Mononuclear cell (primary cell): ENCODE data around the gene CYP26B1. TPM values are rescaled to one million over a fixed set of nuclear protein-coding genes. Genes with fewer than 3 reads are reported as not detected.
"Not testable (repeated sequence)": the region's sequence is repeated elsewhere in the genome, so short reads cannot be mapped to it uniquely, and the experiment has no call there.

Experiments used
- H3K27me3 ChIP-seq: 2 replicates; pipeline ENCODE4 v1.6.0; 2011; ENCODE audit warnings: low read length, control low read depth; ENCODE audit not compliant: insufficient read depth
- H3K4me1 ChIP-seq: 2 replicates; pipeline ENCODE4 v1.5.1; 2011; ENCODE audit warnings: mild to moderate bottlenecking, low read length, control low read depth; ENCODE audit not compliant: insufficient read depth
- H3K4me3 ChIP-seq: 2 replicates; pipeline ENCODE4 v1.5.1; 2011; ENCODE audit warnings: mild to moderate bottlenecking, low read length, moderate library complexity
- H3K9me3 ChIP-seq: 2 replicates; pipeline ENCODE4 v1.5.1; 2011; ENCODE audit warnings: low read depth, mild to moderate bottlenecking, control low read depth, low read length
- total RNA-seq: library from RNA; depleted of rRNA; stranded (reverse); fragments of >200 nt; gene quantifications from one replicate; pipeline ENCODE4 v1.2.3, GENCODE V29; 2012

Gene CYP26B1
- total RNA-seq, 1 donor, result under 0.01 TPM

GRCh38 chr2:72097276-72097675, 50.4 kb downstream of the CYP26B1 start:
- H3K9me3 ChIP-seq, result no peaks in the 10 kb centered on the region
- no peak overlapping the region for H3K4me3 ChIP-seq
- no peaks in the 10 kb centered on the region for H3K4me1 ChIP-seq
- peaks cover 3% of the 10 kb centered on the region for H3K27me3 ChIP-seq

GRCh38 chr2:72096181-72096580, 51.5 kb downstream of the CYP26B1 start:
- Histone ChIP-seq H3K4me1 (no peaks in the 10 kb centered on the region), H3K9me3 (no peaks in the 10 kb centered on the region), H3K4me3 (no peak overlapping the region), H3K27me3 (no peaks in the 10 kb centered on the region)

DNA sequence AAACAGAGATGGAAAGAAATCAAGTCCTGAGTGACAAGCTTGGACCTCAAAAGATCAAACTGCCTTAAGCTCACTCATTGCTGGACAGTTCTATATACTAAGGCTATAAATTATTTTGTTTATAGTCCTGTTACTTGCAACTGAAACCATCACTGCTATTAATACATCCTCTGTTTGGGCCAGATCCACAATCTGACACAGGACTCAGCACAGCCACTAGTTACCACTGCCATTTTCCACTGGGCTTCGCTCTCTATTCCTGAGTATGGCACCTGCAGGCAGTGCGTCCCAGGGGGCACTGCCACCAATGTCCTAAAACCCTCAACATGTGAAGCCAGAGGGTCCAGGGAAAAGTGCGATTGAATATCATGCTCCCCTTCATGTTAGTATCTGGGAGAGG, 52.3 kb downstream of the CYP26B1 start:
- H3K27me3 ChIP-seq, result no peaks in the 10 kb centered on the region
- H3K4me3 ChIP-seq, result no peak overlapping the region
- H3K4me1 ChIP-seq, result no peaks in the 10 kb centered on the region
- no peaks in the 10 kb centered on the region for H3K9me3 ChIP-seq

DNA sequence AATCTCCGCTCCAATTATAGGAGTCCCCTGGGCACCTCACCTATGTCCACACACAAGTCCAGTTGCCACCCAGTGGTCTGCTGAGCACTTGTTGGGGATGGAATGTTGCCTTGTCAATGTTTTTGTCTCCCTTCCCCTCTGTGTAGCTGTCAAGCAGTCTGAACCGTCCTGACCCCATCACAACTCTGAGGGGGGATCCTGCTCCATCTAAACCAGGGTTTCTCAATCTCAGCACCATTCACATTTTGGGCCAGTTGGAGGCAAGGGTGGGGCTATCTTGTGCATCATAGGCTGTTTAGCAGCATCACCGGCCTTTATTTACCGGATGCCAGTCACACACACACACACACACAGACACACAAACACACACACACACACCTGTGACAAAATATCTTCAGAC, 53.0 kb downstream of the CYP26B1 start:
- Histone ChIP-seq H3K4me3 (no peak overlapping the region), H3K9me3 (no peaks in the 10 kb centered on the region), H3K4me1 (no peaks in the 10 kb centered on the region), H3K27me3 (no peaks in the 10 kb centered on the region)

GRCh38 chr2:72092111-72092510, 55.6 kb downstream of the CYP26B1 start:
- Histone ChIP-seq H3K9me3 (no peaks in the 10 kb centered on the region), H3K4me3 (no peak overlapping the region), H3K27me3 (no peaks in the 10 kb centered on the region), H3K4me1 (no peaks in the 10 kb centered on the region)

GRCh38 chr2:72090781-72091482, 56.7 kb downstream of the CYP26B1 start:
- H3K4me1 ChIP-seq, result no peaks in the 10 kb centered on the region
- no peaks in the 10 kb centered on the region for H3K27me3 ChIP-seq
- H3K9me3 ChIP-seq, result no peaks in the 10 kb centered on the region
- H3K4me3 ChIP-seq, result no peak overlapping the region

DNA sequence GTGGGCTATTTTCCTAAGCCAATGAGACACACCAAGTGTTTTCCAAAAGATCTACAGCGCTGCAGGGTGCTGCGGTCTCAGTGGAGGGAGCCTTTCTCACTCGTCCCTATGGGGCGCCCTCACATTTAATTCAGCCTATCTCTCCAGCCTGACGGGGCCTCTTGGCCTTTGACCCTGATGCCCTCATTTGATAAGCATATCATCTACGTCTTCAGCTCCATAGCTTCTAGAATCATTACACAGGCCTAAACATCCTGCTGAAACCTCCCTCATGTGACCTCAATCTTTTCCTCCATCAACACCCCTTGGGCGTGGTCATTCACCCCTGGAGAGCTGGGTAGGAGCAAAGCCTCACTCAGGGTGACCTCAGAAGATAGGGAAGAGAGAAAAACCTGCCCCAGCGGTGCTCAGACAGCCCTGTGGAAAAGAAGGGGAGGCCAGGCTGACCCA, 57.4 kb downstream of the CYP26B1 start:
- H3K4me1 ChIP-seq, result no peaks in the 10 kb centered on the region
- no peaks in the 10 kb centered on the region for H3K27me3 ChIP-seq
- no peaks in the 10 kb centered on the region for H3K9me3 ChIP-seq

DNA sequence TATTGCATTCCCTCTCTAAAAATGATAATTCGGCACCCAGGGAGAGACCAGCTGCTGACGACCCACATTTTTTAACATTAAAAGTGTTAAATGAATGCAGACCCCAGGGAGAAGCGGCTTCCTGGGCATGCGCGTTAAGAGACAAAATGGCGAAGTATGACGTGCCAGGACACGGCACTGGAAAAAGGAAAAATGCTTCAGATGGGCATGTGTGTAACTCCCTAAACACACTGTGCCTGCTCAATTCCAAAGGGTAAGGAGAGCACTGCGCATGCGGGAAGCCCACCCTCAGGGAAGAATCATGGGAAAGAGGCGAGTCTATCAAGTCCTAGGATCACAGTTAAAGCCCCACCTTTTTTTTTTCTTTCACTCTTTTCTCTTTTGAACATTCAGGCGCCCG, 58.1 kb downstream of the CYP26B1 start:
- Histone ChIP-seq H3K4me3 (no peak overlapping the region), H3K27me3 (no peaks in the 10 kb centered on the region), H3K9me3 (no peaks in the 10 kb centered on the region), H3K4me1 (no peaks in the 10 kb centered on the region)

More for the DNA sequence above, 57.4 kb downstream of the CYP26B1 start:
- H3K4me3 ChIP-seq, result no peak overlapping the region

- Histone ChIP-seq H3K9me3 (no peaks in the 10 kb centered on the region), H3K4me3 (no peak overlapping the region), H3K27me3 (no peaks in the 10 kb centered on the region), H3K4me1 (no peaks in the 10 kb centered on the region)
These were observed 58.6 kb downstream of the CYP26B1 start for GRCh38 chr2:72089028-72089427.

- not testable (repeated sequence) for H3K27me3 ChIP-seq, H3K9me3 ChIP-seq, H3K4me1 ChIP-seq, H3K4me3 ChIP-seq
These were observed 60.6 kb downstream of the CYP26B1 start for GRCh38 chr2:72086871-72087633.

GRCh38 chr2:72085513-72085912, 62.1 kb downstream of the CYP26B1 start:
- Histone ChIP-seq H3K4me3 (no peak overlapping the region), H3K4me1 (no peaks in the 10 kb centered on the region), H3K27me3 (no peaks in the 10 kb centered on the region), H3K9me3 (no peaks in the 10 kb centered on the region)

DNA sequence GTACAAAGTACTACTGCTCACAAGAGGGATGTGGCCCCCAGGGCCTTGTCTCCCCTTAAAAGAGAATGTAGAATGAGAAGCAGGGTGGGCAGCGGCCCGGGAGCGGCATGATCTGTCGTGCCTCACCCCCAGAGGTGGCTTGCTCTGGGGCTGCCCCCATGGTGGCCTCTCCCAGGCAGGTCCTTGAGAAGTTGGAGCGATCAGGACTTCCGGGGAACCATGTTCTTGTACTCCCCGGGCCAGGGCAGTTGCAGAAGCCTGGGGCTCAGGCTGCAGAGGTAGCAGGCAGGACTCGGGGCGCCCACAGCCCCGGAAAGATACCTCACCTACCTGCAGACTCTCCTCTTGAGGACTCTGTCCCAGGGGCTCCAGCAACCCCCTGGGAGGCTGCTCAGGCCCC, 62.6 kb downstream of the CYP26B1 start:
- no peaks in the 10 kb centered on the region for H3K27me3 ChIP-seq
- H3K9me3 ChIP-seq, result no peaks in the 10 kb centered on the region
- no peaks in the 10 kb centered on the region for H3K4me1 ChIP-seq
- H3K4me3 ChIP-seq, result no peak overlapping the region

GRCh38 chr2:72084584-72084976, 63.1 kb downstream of the CYP26B1 start:
- H3K4me3 ChIP-seq, result no peak overlapping the region
- H3K4me1 ChIP-seq, result no peaks in the 10 kb centered on the region
- no peaks in the 10 kb centered on the region for H3K27me3 ChIP-seq
- H3K9me3 ChIP-seq, result no peaks in the 10 kb centered on the region

DNA sequence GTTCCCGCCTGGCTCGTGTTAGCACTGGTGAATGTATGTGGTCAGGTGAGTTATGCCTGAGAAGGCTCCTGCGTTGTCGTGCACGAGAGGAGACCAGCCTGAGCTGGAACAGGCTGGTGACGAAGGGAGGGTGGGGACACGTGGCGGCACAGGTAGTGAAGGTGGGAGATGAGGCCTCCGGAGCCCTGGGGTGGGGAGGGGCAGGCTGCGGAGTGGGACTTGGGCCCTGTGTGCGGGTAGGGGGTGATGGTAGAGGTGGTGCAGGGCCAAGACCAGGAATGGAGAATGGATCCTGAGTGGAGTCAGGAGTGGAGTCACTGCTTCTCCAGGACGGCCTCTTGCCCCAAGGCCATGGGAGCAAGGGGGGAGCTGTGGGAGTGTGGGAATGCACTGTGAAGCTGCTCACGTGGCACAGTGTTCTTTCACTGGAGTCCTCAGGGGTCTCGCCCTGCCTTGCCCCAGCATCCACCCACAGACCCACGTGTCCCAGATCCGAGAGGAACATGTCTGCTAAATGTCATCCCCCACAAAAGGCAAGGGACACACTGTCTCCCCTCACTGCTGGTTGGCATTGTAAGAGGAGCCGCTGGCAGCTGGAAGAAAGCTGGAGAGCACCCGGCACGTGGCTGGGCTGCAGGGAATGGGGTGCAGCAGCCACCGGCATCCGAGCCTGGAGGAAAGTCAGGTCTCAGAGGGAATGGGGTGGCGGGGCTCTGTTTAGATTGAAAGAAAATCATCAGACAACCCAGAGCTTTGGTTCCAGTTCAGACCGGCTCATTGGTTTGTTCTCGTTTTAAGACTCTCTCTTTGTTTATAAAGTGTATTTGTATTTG, 63.7 kb downstream of the CYP26B1 start:
- H3K27me3 ChIP-seq, result no peaks in the 10 kb centered on the region
- no peak overlapping the region for H3K4me3 ChIP-seq
- H3K9me3 ChIP-seq, result no peaks in the 10 kb centered on the region
- no peaks in the 10 kb centered on the region for H3K4me1 ChIP-seq

- H3K9me3 ChIP-seq, result no peaks in the 10 kb centered on the region
- H3K4me1 ChIP-seq, result no peaks in the 10 kb centered on the region
- H3K4me3 ChIP-seq, result no peak overlapping the region
- no peaks in the 10 kb centered on the region for H3K27me3 ChIP-seq
These were observed 64.8 kb downstream of the CYP26B1 start for GRCh38 chr2:72082887-72083286.
